K562 (cell line): Measurements from ENCODE around the gene LARP4B. TPM values are rescaled to one million over a fixed set of nuclear protein-coding genes. Genes with fewer than 3 reads are reported as not detected.

ENCODE experiments used
- ATAC-seq: fragments of 200-7000 bp; cut with Tn5 transposase; 3 replicates; pipeline ENCODE4 v1.9.1; 2020; ENCODE audit warnings: moderate library complexity
- BruUV-seq: library from RNA; stranded (reverse); fragments of 400-500 nt; replicated peaks from 2 replicates; lab custom pipeline; 2021; lab: Mats Ljungman, UMichigan
- CTCF ChIA-PET: fragments of 300-600 bp; formaldehyde crosslinking; extraction: SDS; loops from one replicate; lab custom pipeline; 2021; ENCODE audit warnings: low intra/inter-chr PET ratio; lab: Yijun Ruan, JAX
- POLR2A ChIA-PET: fragments of 300-600, 350-650 bp; sonication (Branson Sonifier 250); formaldehyde crosslinking; extraction: SDS; loops from one replicate; lab custom pipeline; 2021; ENCODE audit warnings: antibody characterized with exemption, inconsistent platforms; lab: Yijun Ruan, JAX
- DNase-seq, 4 experiments: peaks; one replicate each; pipeline versions ENCODE4 v3.0.0 to v3.0.0-alpha.2; 2011 to 2018; ENCODE audit warnings: low spot score in 3 of 4, mixed read lengths in 3 of 4; ENCODE audit errors: extremely low read depth in 1 of 4
- FAIRE-seq: peaks from 2 replicates; lab custom pipeline; 2011; peaks lifted over from hg19 to GRCh38; lab: Jason Lieb, UNC
- H2AFZ ChIP-seq: 2 replicates; pipeline ENCODE4 v1.6.0; 2011; ENCODE audit warnings: low read depth, low read length, control low read depth, inconsistent platforms
- H3K27ac ChIP-seq: fragments of 200-600 bp; 3 replicates; pipeline ENCODE4 v1.8.0; 2011; ENCODE audit warnings: low read depth, mild to moderate bottlenecking, control low read depth, inconsistent platforms, low read length, moderate library complexity, mixed read lengths; ENCODE audit errors: extremely low read depth
- H3K27me3 ChIP-seq, 2 experiments: fragments of 300-600 bp in 1 of 2; 2 replicates in 1 of 2; 3 replicates in 1 of 2; pipeline versions ENCODE4 v1.6.0 to v1.8.0; 2011; ENCODE audit warnings: inconsistent platforms in 2 of 2, low read length in 2 of 2, mild to moderate bottlenecking in 1 of 2, mixed read lengths in 1 of 2, moderate library complexity in 1 of 2; ENCODE audit not compliant: control insufficient read depth in 2 of 2, insufficient read depth in 2 of 2
- H3K36me3 ChIP-seq: fragments of 300-600 bp; 3 replicates; pipeline ENCODE4 v1.8.0; 2011; ENCODE audit warnings: mild to moderate bottlenecking, low read length, inconsistent platforms; ENCODE audit not compliant: control insufficient read depth, insufficient read depth
- H3K4me1 ChIP-seq, 2 experiments: fragments of 200-600 bp in 1 of 2; replicated peaks in 1 of 2; 2 replicates in 1 of 2; 3 replicates in 1 of 2; pipeline versions ENCODE4 v1.5.1 to v1.8.0; 2011; ENCODE audit warnings: inconsistent platforms in 2 of 2, low read length in 2 of 2, mild to moderate bottlenecking in 1 of 2, mixed read lengths in 1 of 2, moderate library complexity in 1 of 2; ENCODE audit not compliant: control insufficient read depth in 2 of 2, insufficient read depth in 2 of 2
- H3K4me2 ChIP-seq: 2 replicates; pipeline ENCODE4 v1.6.1; 2011; ENCODE audit warnings: low read length, control low read depth, inconsistent platforms, mixed read lengths; ENCODE audit not compliant: insufficient read depth
- H3K4me3 ChIP-seq: fragments of 200-600 bp; sonication (generic), shearing (Covaris generic); 2 replicates; pipeline ENCODE4 v1.5.1; 2016; ENCODE audit warnings: control low read depth, inconsistent platforms
- H3K79me2 ChIP-seq: fragments of 200-600 bp; 3 replicates; pipeline ENCODE4 v1.8.0; 2011; ENCODE audit warnings: low read length, inconsistent platforms; ENCODE audit not compliant: control insufficient read depth, insufficient read depth
- H3K9ac ChIP-seq, 2 experiments: 2 replicates each; pipeline versions ENCODE4 v1.6.0 to v1.6.1; 2011; ENCODE audit warnings: low read depth in 2 of 2, low read length in 2 of 2, control low read depth in 1 of 2, inconsistent platforms in 1 of 2, mild to moderate bottlenecking in 1 of 2, mixed read lengths in 1 of 2; ENCODE audit not compliant: insufficient read depth in 1 of 2
- H3K9me1 ChIP-seq: one replicate; pipeline ENCODE4 v1.6.0; 2011; ENCODE audit warnings: inconsistent platforms, mild to moderate bottlenecking, low read length, moderate library complexity; ENCODE audit not compliant: control insufficient read depth, insufficient read depth
- H3K9me3 ChIP-seq: replicated peaks from 2 replicates; pipeline ENCODE4 v1.5.1; 2011; ENCODE audit warnings: low read depth, low read length, inconsistent platforms; ENCODE audit not compliant: control insufficient read depth, insufficient read depth
- H4K20me1 ChIP-seq: replicated peaks from 2 replicates; pipeline ENCODE4 v1.6.1; 2011; ENCODE audit warnings: low read length, inconsistent platforms, mixed read lengths; ENCODE audit not compliant: control insufficient read depth, insufficient read depth
- BCOR ChIP-seq: fragments of 450-650 bp; IDR thresholded peaks from 2 replicates; pipeline ENCODE4 v1.6.1; 2016
- FOS ChIP-seq: IDR thresholded peaks from 3 replicates; pipeline ENCODE4 v1.6.1; 2011; ENCODE audit not compliant: insufficient read length; ENCODE audit errors: extremely low read depth
- HNRNPLL ChIP-seq: fragments of 200-400 bp; formaldehyde crosslinking; IDR thresholded peaks from 2 replicates; pipeline ENCODE4 v1.6.1; 2017; ENCODE audit warnings: low read length, low read depth, mild to moderate bottlenecking; ENCODE audit not compliant: poor library complexity, severe bottlenecking
- KAT2B ChIP-seq: IDR thresholded peaks from one replicate; pipeline ENCODE4 v1.6.1; 2012; ENCODE audit warnings: low read depth, mild to moderate bottlenecking, control low read depth, inconsistent platforms, low read length, moderate library complexity
- MYNN ChIP-seq, 2 experiments: sonication (generic); formaldehyde crosslinking in 1 of 2; IDR thresholded peaks; 2 replicates each; pipeline versions ENCODE4 v1.5.0 to v1.6.1; 2016 to 2020; ENCODE audit warnings: antibody characterized with exemption in 1 of 2, missing genetic modification reagents in 1 of 2
- SP1 ChIP-seq: sonication (generic); formaldehyde crosslinking; IDR thresholded peaks from 2 replicates; pipeline ENCODE4 v1.8.1; 2022; ENCODE audit warnings: mild to moderate bottlenecking, missing genetic modification reagents
- WGBS: fragments of 100-300 bp; shearing (Covaris generic); methylation state at CpG from one replicate; pipeline ENCODE4 v1.1.6; 2016; ENCODE audit warnings: low coverage, mixed read lengths; ENCODE audit not compliant: insufficient coverage; ENCODE audit errors: missing lambda C conversion rate; 5-methylcytosine and 5-hydroxymethylcytosine counted together
- in situ Hi-C: fragments of 300-500 bp; cut with MboI; formaldehyde crosslinking; loops from 4 replicates; pipeline ENCODE4 v1.15.0; 2018; ENCODE audit warnings: inconsistent platforms, mixed read lengths
- intact Hi-C: fragments of 100-400 bp; cut with micrococcal nuclease; formaldehyde crosslinking; loops from 2 replicates; pipeline ENCODE4 v1.14.2; 2022
- polyA plus RNA-seq, 8 experiments: library from polyadenylated mRNA; depleted of rRNA in 4 of 8; stranded (reverse) in 5 of 8; unstranded in 3 of 8; fragments of >200 nt; fragmentation: Nextera tagmentation in 2 of 8; fragmentation: Illumina TruSeq in 1 of 8; extraction: Ambion mirVana in 2 of 8; extraction: Trizol in 1 of 8; gene quantifications; 2 replicates each; pipeline versions ENCODE4 v1.2.1 to v1.2.3, GENCODE V29; 2011 to 2014; ENCODE audit warnings: inconsistent platforms in 1 of 8, missing spikeins in 1 of 8
- total RNA-seq, 7 experiments: library from RNA; depleted of rRNA in 6 of 7; stranded (reverse); fragments of >200 nt in 6 of 7; fragmentation: Illumina TruSeq in 2 of 7; extraction: Trizol in 2 of 7; gene quantifications; 2 replicates each; pipeline versions ENCODE4 v1.2.1 to v1.2.3, GENCODE V29; 2011 to 2021; ENCODE audit warnings: low replicate concordance in 1 of 7
- TF ChIP-seq, protein P1 (sequence below): fragments of 150-350 bp; IDR thresholded peaks from 2 replicates; pipeline ENCODE4 v1.6.1; 2014; ENCODE audit warnings: low read depth, mild to moderate bottlenecking, low read length, borderline replicate concordance
- TF ChIP-seq, protein P2 (sequence below): fragments of 250-450 bp; sonication (Bioruptor Pico); IDR thresholded peaks from 2 replicates; pipeline ENCODE4 v1.8.0; 2021; ENCODE audit warnings: moderate library complexity, mild to moderate bottlenecking, inconsistent platforms

Gene LARP4B
- total and polyA plus RNA-seq, 9 of the 15 experiments (the other 6 are each of a cell fraction or from before 2014, with no cell fraction given), result 11.8 to 130 (median 42.6) TPM

DNA sequence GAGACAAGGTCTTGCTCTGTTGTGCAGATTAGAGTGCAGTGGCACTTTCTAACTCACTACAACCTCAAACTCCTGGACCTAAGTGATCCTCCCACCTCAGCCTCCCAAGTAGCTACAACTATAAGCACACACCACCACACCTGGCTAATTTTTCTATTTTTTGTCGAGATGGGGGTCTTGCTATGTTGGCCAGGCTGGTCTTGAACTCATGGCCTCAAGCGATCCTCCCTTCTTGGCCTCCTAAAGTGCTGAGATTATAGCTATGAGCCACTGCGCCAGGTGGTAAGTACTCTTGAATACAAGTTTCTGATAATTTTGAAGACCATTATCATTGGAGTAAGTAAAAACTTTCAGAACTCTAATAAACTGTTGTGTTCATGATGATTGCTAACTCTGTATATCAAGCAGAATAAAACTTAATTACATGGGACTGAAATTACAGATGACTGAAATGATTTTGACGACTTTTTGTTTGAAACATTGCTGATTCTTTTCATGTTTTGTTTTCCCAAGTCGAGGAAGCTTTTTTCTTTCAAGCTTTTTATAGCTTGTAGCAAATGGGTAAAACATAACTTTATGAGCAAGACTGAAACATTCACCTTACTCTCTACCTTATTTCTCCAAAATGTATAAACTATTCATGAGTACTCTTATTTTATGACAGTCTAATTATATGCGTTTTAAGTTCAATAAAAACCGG lies 14.6 kb downstream of the LARP4B start (continued):
- TF ChIP-seq BCOR, result peak; percentile 41; the same call in 1 of the 2 replicates
- TF ChIP-seq HNRNPLL, result no peak
- no peak for TF ChIP-seq FOS

- BruUV-seq, result no TSS peak
- CTCF ChIA-PET, result no interaction called here
- Histone ChIP-seq H3K9ac (no peak overlapping the region), H3K4me3 (no peak overlapping the region), H3K9me1 (no peaks in the 10 kb centered on the region), H3K27me3 (no peaks in the 10 kb centered on the region), H2AFZ (no peak overlapping the region), H3K4me2 (no peak overlapping the region), H3K79me2 (peaks cover 93% of the 10 kb centered on the region), H4K20me1 (peaks cover 34% of the 10 kb centered on the region; the same call in 1 of the 2 replicates), H3K27ac (no peak overlapping the region), H3K36me3 (peaks cover 77% of the 10 kb centered on the region), H3K4me1 (peaks cover 0 to 5% of the 10 kb centered on the region in 2 experiments; a peak in 3 of 5 replicates), H3K9me3 (no peaks in the 10 kb centered on the region)
- in situ Hi-C loops (no loop called here), intact Hi-C loops (no loop called here)
- DNase-seq (peak in 1 of 4 experiments; percentile 20), FAIRE-seq (peak; percentile 6), ATAC-seq (peak; percentile 52)
- TF ChIP-seq SP1 (CRISPR knock-in tag), result no peak
- no peak for TF ChIP-seq KAT2B
- TF ChIP-seq, protein P1, sequence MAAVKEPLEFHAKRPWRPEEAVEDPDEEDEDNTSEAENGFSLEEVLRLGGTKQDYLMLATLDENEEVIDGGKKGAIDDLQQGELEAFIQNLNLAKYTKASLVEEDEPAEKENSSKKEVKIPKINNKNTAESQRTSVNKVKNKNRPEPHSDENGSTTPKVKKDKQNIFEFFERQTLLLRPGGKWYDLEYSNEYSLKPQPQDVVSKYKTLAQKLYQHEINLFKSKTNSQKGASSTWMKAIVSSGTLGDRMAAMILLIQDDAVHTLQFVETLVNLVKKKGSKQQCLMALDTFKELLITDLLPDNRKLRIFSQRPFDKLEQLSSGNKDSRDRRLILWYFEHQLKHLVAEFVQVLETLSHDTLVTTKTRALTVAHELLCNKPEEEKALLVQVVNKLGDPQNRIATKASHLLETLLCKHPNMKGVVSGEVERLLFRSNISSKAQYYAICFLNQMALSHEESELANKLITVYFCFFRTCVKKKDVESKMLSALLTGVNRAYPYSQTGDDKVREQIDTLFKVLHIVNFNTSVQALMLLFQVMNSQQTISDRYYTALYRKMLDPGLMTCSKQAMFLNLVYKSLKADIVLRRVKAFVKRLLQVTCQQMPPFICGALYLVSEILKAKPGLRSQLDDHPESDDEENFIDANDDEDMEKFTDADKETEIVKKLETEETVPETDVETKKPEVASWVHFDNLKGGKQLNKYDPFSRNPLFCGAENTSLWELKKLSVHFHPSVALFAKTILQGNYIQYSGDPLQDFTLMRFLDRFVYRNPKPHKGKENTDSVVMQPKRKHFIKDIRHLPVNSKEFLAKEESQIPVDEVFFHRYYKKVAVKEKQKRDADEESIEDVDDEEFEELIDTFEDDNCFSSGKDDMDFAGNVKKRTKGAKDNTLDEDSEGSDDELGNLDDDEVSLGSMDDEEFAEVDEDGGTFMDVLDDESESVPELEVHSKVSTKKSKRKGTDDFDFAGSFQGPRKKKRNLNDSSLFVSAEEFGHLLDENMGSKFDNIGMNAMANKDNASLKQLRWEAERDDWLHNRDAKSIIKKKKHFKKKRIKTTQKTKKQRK, result no peak
- TF ChIP-seq, protein P2, sequence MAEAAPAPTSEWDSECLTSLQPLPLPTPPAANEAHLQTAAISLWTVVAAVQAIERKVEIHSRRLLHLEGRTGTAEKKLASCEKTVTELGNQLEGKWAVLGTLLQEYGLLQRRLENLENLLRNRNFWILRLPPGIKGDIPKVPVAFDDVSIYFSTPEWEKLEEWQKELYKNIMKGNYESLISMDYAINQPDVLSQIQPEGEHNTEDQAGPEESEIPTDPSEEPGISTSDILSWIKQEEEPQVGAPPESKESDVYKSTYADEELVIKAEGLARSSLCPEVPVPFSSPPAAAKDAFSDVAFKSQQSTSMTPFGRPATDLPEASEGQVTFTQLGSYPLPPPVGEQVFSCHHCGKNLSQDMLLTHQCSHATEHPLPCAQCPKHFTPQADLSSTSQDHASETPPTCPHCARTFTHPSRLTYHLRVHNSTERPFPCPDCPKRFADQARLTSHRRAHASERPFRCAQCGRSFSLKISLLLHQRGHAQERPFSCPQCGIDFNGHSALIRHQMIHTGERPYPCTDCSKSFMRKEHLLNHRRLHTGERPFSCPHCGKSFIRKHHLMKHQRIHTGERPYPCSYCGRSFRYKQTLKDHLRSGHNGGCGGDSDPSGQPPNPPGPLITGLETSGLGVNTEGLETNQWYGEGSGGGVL, result no peak
- TF ChIP-seq MYNN (IDR thresholded peaks at IDR 0.05), result no peak
- TF ChIP-seq MYNN (CRISPR knock-in tag; IDR thresholded peaks at IDR 0.05), result no peak
- WGBS, result 32% methylated on average over 3 of the region's 3 CpGs
- POLR2A ChIA-PET, result interaction anchor here (1.0 to 1.8 kb wide), 5 partner anchors 9 to 20 kb away, joined by 3 to 5 read pairs (median 4); no protein-coding TSS in a partner anchor
These were observed 21.7 kb downstream of the LARP4B start for GRCh38 chr10:909831-910230.
